Stomach (tissue), 4 donors: ENCODE data around the gene CREB5.

ENCODE experiments used
- CTCF ChIP-seq, 7 experiments: fragments of 450-650 bp in 4 of 7; fragments of 200-600 bp in 3 of 7; sonication (generic) in 3 of 7; IDR thresholded peaks; one replicate each; pipeline ENCODE4 v1.5.1; 2016 to 2019; ENCODE audit warnings: antibody characterized with exemption in 7 of 7, control low read depth in 2 of 7, mild to moderate bottlenecking in 1 of 7
- POLR2AphosphoS5 ChIP-seq, 3 donors: sonication (generic); formaldehyde crosslinking; IDR thresholded peaks; one replicate each; pipeline ENCODE4 v1.6.1; 2016; ENCODE audit warnings: antibody characterized with exemption in 3 of 3

DNA sequence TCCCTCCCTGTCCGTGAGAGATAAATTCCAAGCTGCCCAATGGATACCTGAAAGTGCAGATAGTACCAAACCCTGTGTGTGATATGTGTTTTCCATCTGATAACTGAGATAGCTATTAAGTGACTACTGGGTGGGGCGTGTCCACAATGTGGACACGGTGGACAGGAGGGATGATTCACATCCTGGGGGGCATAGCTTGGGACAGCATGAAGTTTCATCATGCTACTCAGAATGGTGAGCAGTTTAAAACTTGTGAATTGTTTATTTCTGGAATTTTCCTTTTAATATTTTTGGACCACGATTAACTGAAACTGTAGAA is 158.6 kb downstream of the CREB5 start:
- no peak for TF ChIP-seq CTCF (IDR thresholded peaks at IDR 0.05)
- TF ChIP-seq POLR2AphosphoS5 (IDR thresholded peaks at IDR 0.05) = no peak
